Measurements from ENCODE around the gene GHR.

Gene GHR

DNA sequence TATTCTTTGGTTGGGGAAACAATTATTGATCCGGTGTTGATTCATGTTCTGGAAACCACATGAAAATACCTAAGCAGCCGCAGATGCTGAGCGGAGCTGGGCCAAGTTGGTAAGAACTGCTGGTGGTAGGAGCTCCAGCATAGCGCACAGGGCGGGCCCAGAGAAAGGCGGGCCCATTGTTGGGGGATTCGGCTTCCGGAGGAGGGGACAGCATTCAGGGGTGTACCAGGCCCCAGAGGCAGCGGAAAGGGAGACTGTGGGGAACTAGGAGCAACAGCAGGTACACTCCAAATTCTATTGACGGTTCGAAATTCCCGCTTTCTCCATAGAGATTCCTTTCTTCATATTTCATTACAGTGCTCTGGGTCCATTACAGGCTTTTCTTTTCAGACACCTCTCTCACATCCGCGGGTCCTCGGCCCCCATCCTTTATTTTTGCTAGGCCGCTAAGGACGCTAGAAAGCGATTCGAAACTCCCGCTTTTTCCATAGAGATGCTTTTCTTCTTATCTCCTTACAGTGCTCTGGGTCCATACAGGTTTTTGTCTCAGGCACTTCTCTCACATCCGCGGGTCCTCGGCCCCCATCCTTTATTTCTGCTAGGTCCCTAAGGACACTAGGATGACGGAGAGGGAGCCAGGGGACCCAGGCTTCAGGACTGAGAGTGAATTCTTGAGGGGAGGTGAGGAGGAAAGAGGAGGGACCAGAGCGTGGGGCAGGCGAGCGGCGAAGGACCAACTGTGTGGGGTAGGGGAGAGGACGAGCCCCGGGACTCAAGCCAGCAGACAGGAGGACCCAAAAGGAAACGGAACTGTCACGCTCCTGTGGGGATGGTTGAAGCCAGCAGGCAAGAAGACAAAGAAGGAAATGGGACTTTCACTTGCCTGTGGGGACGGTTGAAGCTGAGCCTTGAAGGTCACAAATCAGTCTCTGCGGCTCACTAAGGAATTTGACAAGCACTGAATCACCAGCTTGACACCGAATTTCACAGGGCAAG lies 333.7 kb downstream of the GHR start, which contains the start of gene CCDC152:
TSS of gene CCDC152 (plus strand) at position 213 of the 996 bp plus-strand sequence. CDS start 2,304 bp downstream, outside the sequence.
- Histone ChIP-seq H3K4me3 (ENCODE audit: low read length) (no peak within 1 kb of the TSS), H3K36me3 (ENCODE audit: control insufficient read depth, insufficient read depth, low read length) (no peaks in the 10 kb centered on the region), H3K27me3 (ENCODE audit: control insufficient read depth, insufficient read depth, low read length) (peaks cover 8% of the 10 kb centered on the region), H3K4me1 (ENCODE audit: control insufficient read depth, insufficient read depth, low read length) (no peaks in the 10 kb centered on the region), H3K9me3 (ENCODE audit: control insufficient read depth, low read length) (no peaks in the 10 kb centered on the region), H3K9ac (ENCODE audit: low read length) (no peak within 1 kb of the TSS)

DNA sequence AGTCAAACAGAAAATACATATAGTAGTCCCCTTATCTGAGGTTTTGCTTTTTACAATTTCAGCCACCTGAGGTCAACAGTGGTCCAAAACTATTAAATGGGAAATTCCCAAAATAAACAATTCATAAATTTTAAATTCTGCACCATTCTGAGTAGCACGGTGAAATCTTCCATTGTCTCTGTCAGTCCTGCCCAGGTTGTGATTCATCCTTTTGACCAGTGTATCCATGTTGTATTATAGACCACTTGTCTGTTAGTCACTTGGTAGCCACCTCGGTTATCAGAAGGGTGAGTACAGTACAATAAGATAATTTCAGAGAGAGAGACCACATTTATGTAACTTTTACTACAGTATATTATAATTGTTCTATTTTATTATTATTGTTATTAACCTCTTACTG lies 336.2 kb downstream of the GHR start:
- Histone ChIP-seq H3K36me3 (ENCODE audit: control insufficient read depth, insufficient read depth, low read length) (no peaks in the 10 kb centered on the region), H3K4me1 (ENCODE audit: control insufficient read depth, insufficient read depth, low read length) (no peaks in the 10 kb centered on the region), H3K9me3 (ENCODE audit: control insufficient read depth, low read length) (no peaks in the 10 kb centered on the region), H3K27me3 (ENCODE audit: control insufficient read depth, insufficient read depth, low read length) (peaks cover 8% of the 10 kb centered on the region), H3K4me3 (ENCODE audit: low read length) (no peak overlapping the region), H3K9ac (ENCODE audit: low read length) (no peak overlapping the region)

GRCh38 chr5:42760426-42760825 lies 337.2 kb downstream of the GHR start:
- Histone ChIP-seq H3K4me3 (ENCODE audit: low read length) (no peak overlapping the region), H3K36me3 (ENCODE audit: control insufficient read depth, insufficient read depth, low read length) (no peaks in the 10 kb centered on the region), H3K9me3 (ENCODE audit: control insufficient read depth, low read length) (no peaks in the 10 kb centered on the region), H3K27me3 (ENCODE audit: control insufficient read depth, insufficient read depth, low read length) (peaks cover 8% of the 10 kb centered on the region), H3K4me1 (ENCODE audit: control insufficient read depth, insufficient read depth, low read length) (no peaks in the 10 kb centered on the region), H3K9ac (ENCODE audit: low read length) (no peak overlapping the region)

DNA sequence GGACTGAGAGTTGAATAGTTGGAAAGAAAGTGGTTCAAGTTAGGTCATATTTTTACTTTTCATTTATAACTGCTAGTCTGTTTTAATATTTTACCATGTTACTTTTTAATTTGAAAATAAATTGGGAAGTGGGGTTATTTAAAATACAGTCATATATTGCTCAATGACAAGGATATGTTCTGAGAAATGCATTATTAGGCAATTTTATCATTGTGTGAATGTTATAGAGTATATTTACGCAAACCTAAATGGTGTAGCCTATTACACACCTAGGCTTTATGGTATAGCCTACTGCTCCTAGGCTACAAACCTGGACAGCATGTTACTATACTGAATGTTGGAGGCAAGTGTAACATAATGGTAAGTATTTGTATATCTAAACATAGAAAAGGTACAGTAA lies 338.6 kb downstream of the GHR start:
- H3K4me3 ChIP-seq (ENCODE audit: low read length) = no peak overlapping the region

DNA sequence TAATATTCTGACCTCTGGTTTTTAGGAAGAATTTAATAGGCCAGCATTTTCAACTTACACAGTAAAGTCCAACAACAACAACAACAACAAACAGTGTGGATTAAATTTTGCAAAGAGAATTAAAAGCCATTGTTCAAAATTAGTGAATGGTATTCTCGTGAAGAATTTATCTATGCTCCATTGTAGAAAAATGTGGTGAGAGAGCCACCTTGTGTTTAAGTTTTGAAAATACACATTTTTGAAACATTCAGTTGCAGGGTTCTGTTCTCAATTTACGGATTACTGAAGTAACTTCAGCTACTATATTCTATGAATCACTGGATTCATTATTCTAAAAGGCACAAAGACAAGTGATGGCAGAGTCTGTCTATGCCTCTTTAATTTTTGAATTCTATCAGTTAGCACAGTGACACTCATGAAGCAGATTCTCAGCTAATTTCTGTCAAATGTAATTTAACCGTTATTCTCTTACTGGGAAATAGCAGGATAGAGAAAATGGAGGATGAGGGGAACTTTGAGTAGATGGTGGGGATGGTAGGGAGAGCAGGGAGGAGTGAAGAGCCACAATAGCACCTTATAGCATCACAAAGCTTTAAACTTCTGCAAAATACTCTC lies 344.4 kb downstream of the GHR start:
- H3K9me3 ChIP-seq (ENCODE audit: control insufficient read depth, low read length) = no peaks in the 10 kb centered on the region

More for the DNA sequence above, 338.6 kb downstream of the GHR start:
- Histone ChIP-seq H3K36me3 (ENCODE audit: control insufficient read depth, insufficient read depth, low read length) (no peaks in the 10 kb centered on the region), H3K4me1 (ENCODE audit: control insufficient read depth, insufficient read depth, low read length) (no peaks in the 10 kb centered on the region), H3K9me3 (ENCODE audit: control insufficient read depth, low read length) (no peaks in the 10 kb centered on the region), H3K9ac (ENCODE audit: low read length) (no peak overlapping the region), H3K27me3 (ENCODE audit: control insufficient read depth, insufficient read depth, low read length) (peaks cover 5% of the 10 kb centered on the region)

DNA sequence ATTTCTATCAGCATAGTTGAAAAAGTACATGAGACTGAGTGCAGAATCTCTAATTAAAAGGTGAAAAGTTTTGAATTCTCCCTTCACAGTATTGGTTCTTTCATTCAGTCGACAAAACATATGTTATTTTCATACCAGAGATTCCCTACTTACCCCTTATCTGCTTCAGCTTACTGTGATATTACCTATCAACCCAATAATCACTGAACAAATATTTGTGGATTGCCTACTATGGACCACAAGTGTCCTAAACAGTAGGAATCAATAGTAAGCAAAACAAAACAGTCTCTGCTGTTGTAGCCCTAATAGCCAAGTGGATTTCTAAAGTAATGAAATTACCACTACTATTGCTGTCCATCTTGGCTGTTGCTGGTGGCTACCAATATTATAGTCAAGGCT lies 344.9 kb downstream of the GHR start:
- peaks cover 5% of the 10 kb centered on the region for H3K4me1 ChIP-seq (ENCODE audit: control insufficient read depth, insufficient read depth, low read length)
- no peaks in the 10 kb centered on the region for H3K9me3 ChIP-seq (ENCODE audit: control insufficient read depth, low read length)
- H3K36me3 ChIP-seq (ENCODE audit: control insufficient read depth, insufficient read depth, low read length) = no peaks in the 10 kb centered on the region
- H3K27me3 ChIP-seq (ENCODE audit: control insufficient read depth, insufficient read depth, low read length) = peaks cover 3% of the 10 kb centered on the region
- H3K4me3 ChIP-seq (ENCODE audit: low read length) = no peak overlapping the region
- no peak overlapping the region for H3K9ac ChIP-seq (ENCODE audit: low read length)

More for the DNA sequence above, 344.4 kb downstream of the GHR start:
- Histone ChIP-seq H3K4me1 (ENCODE audit: control insufficient read depth, insufficient read depth, low read length) (peaks cover 1% of the 10 kb centered on the region), H3K36me3 (ENCODE audit: control insufficient read depth, insufficient read depth, low read length) (no peaks in the 10 kb centered on the region), H3K9ac (ENCODE audit: low read length) (no peak overlapping the region), H3K4me3 (ENCODE audit: low read length) (no peak overlapping the region), H3K27me3 (ENCODE audit: control insufficient read depth, insufficient read depth, low read length) (peaks cover 3% of the 10 kb centered on the region)

- H3K4me1 ChIP-seq (ENCODE audit: control insufficient read depth, insufficient read depth, low read length) = peaks cover 5% of the 10 kb centered on the region
- H3K9ac ChIP-seq (ENCODE audit: low read length) = no peak overlapping the region
- no peaks in the 10 kb centered on the region for H3K9me3 ChIP-seq (ENCODE audit: control insufficient read depth, low read length)
- H3K36me3 ChIP-seq (ENCODE audit: control insufficient read depth, insufficient read depth, low read length) = no peaks in the 10 kb centered on the region
- H3K27me3 ChIP-seq (ENCODE audit: control insufficient read depth, insufficient read depth, low read length) = peaks cover 12% of the 10 kb centered on the region
- H3K4me3 ChIP-seq (ENCODE audit: low read length) = no peak overlapping the region
These were observed 346.8 kb downstream of the GHR start for GRCh38 chr5:42770003-42770402.

Measured in mucosa of stomach (tissue), 1 donor.